SK-N-SH (cell line): ENCODE measurements around the gene DES. TPM values are rescaled to one million over a fixed set of nuclear protein-coding genes. Genes with fewer than 3 reads are reported as not detected.

Source experiments
- CTCF ChIA-PET: fragments of 300-600, 350-600 bp; formaldehyde crosslinking; extraction: SDS; loops from one replicate; lab custom pipeline; 2021; lab: Yijun Ruan, JAX
- POLR2A ChIA-PET: fragments of 350-600 bp; sonication (Branson Sonifier 250); formaldehyde crosslinking; extraction: SDS; loops from one replicate; lab custom pipeline; 2020; ENCODE audit warnings: antibody characterized with exemption, inconsistent platforms; lab: Yijun Ruan, JAX
- DNase-seq: peaks from one replicate; pipeline ENCODE4 v3.0.0; 2012
- H2AFZ ChIP-seq: fragments of 200-600 bp; sonication (generic); 2 replicates; pipeline ENCODE4 v1.8.1; 2016; ENCODE audit warnings: antibody characterized with exemption, mild to moderate bottlenecking, low read depth
- H3F3A ChIP-seq: fragments of 200-600 bp; sonication (generic); replicated peaks from 2 replicates; pipeline ENCODE3; 2016; ENCODE audit warnings: antibody characterized with exemption, mild to moderate bottlenecking; ENCODE audit not compliant: insufficient read depth
- H3K27ac ChIP-seq, 2 experiments: fragments of 200-500 bp in 1 of 2; fragments of 200-600 bp in 1 of 2; sonication (Bioruptor generic) in 1 of 2; sonication (generic), shearing (Covaris generic) in 1 of 2; 2 replicates each; pipeline versions ENCODE4 v1.5.1 to v1.6.1; 2014 to 2016; ENCODE audit warnings: low read depth in 2 of 2, inconsistent platforms in 1 of 2, low read length in 1 of 2, mild to moderate bottlenecking in 1 of 2, mixed read lengths in 1 of 2
- H3K27me3 ChIP-seq: fragments of 200-600 bp; sonication (generic), shearing (Covaris generic); 2 replicates; pipeline ENCODE4 v1.6.1; 2016; ENCODE audit warnings: mixed run types; ENCODE audit not compliant: insufficient read depth
- H3K36me3 ChIP-seq, 2 experiments: fragments of 200-500 bp in 1 of 2; fragments of 200-600 bp in 1 of 2; sonication (Bioruptor generic) in 1 of 2; sonication (generic) in 1 of 2; replicated peaks in 1 of 2; 2 replicates each; pipeline versions ENCODE3 to v1.5.1; 2014 to 2016; ENCODE audit warnings: low read length in 1 of 2, mild to moderate bottlenecking in 1 of 2; ENCODE audit not compliant: insufficient read depth in 2 of 2, control insufficient read depth in 1 of 2
- H3K4me1 ChIP-seq, 2 experiments: fragments of 200-500 bp in 1 of 2; fragments of 200-600 bp in 1 of 2; sonication (Bioruptor generic) in 1 of 2; sonication (generic), shearing (Covaris generic) in 1 of 2; 2 replicates each; pipeline versions ENCODE4 v1.5.1 to v1.6.1; 2014 to 2016; ENCODE audit warnings: low read depth in 1 of 2, low read length in 1 of 2, mixed run types in 1 of 2; ENCODE audit not compliant: insufficient read depth in 2 of 2, control insufficient read depth in 1 of 2
- H3K4me2 ChIP-seq: fragments of 200-600 bp; sonication (generic), shearing (Covaris generic); 2 replicates; pipeline ENCODE4 v1.6.1; 2017; ENCODE audit warnings: mixed run types
- H3K4me3 ChIP-seq, 2 experiments: fragments of 200-500 bp in 1 of 2; fragments of 200-600 bp in 1 of 2; sonication (Bioruptor generic) in 1 of 2; sonication (generic), shearing (Covaris generic) in 1 of 2; 2 replicates each; pipeline versions ENCODE4 v1.5.1 to v1.8.1; 2014 to 2016; ENCODE audit warnings: low read depth in 2 of 2, inconsistent platforms in 1 of 2, low read length in 1 of 2, mild to moderate bottlenecking in 1 of 2, mixed read lengths in 1 of 2, moderate library complexity in 1 of 2
- H3K79me2 ChIP-seq: fragments of 200-600 bp; sonication (generic); 2 replicates; pipeline ENCODE4 v1.8.1; 2017; ENCODE audit warnings: mild to moderate bottlenecking; ENCODE audit not compliant: insufficient read depth
- H3K9ac ChIP-seq: fragments of 200-600 bp; sonication (generic); 2 replicates; pipeline ENCODE4 v1.6.1; 2017; ENCODE audit warnings: mixed run types
- H3K9me2 ChIP-seq: fragments of 200-600 bp; sonication (generic); 2 replicates; pipeline ENCODE4 v1.6.1; 2017; ENCODE audit warnings: mixed run types
- H3K9me3 ChIP-seq: fragments of 200-600 bp; sonication (generic); 2 replicates; pipeline ENCODE4 v1.6.1; 2017; ENCODE audit warnings: mixed run types, mild to moderate bottlenecking, moderate library complexity
- H4K20me1 ChIP-seq: fragments of 200-600 bp; sonication (generic); 2 replicates; pipeline ENCODE4 v1.6.1; 2017; ENCODE audit warnings: mild to moderate bottlenecking, mixed run types; ENCODE audit not compliant: insufficient read depth
- EZH2phosphoT487 ChIP-seq: fragments of 200-600 bp; sonication (generic); IDR thresholded peaks from 2 replicates; pipeline ENCODE4 v1.6.1; 2017; ENCODE audit warnings: low read depth, mixed run types, mild to moderate bottlenecking, antibody characterized with exemption, moderate library complexity, borderline replicate concordance
- FOXJ3 ChIP-seq: sonication (generic); formaldehyde crosslinking; IDR thresholded peaks from 2 replicates; pipeline ENCODE4 v1.5.1; 2020; ENCODE audit warnings: mild to moderate bottlenecking, missing genetic modification reagents
- GATA2 ChIP-seq: sonication (generic); formaldehyde crosslinking; IDR thresholded peaks from 2 replicates; pipeline ENCODE4 v1.5.0; 2020; ENCODE audit warnings: mild to moderate bottlenecking, missing genetic modification reagents
- JUND ChIP-seq: IDR thresholded peaks from 2 replicates; pipeline ENCODE4 v1.4.0; 2012
- NFIC ChIP-seq: IDR thresholded peaks from 2 replicates; pipeline ENCODE4 v1.4.0; 2012; ENCODE audit warnings: borderline replicate concordance
- NRF1 ChIP-seq: IDR thresholded peaks from 2 replicates; pipeline ENCODE4 v1.6.1; 2012; ENCODE audit warnings: low read depth, mild to moderate bottlenecking, low read length
- POLR2AphosphoS5 ChIP-seq: IDR thresholded peaks from 2 replicates; pipeline ENCODE4 v1.6.1; 2012; ENCODE audit warnings: low read depth, low read length
- RAD21 ChIP-seq: IDR thresholded peaks from 2 replicates; pipeline ENCODE4 v1.6.1; 2012; ENCODE audit warnings: mild to moderate bottlenecking, low read length
- RCOR1 ChIP-seq: fragments of 150-350 bp; IDR thresholded peaks from 2 replicates; pipeline ENCODE4 v1.6.1; 2017; ENCODE audit warnings: antibody characterized with exemption, low read length
- SMC3 ChIP-seq: IDR thresholded peaks from 2 replicates; pipeline ENCODE4 v1.6.1; 2012; ENCODE audit warnings: low read depth, low read length, improper control_type of control experiment
- TAF1 ChIP-seq: IDR thresholded peaks from 2 replicates; pipeline ENCODE4 v1.6.1; 2012; ENCODE audit warnings: low read depth, mild to moderate bottlenecking, low read length, moderate library complexity, borderline replicate concordance
- TEAD4 ChIP-seq: IDR thresholded peaks from 2 replicates; pipeline ENCODE4 v1.4.0; 2012; ENCODE audit warnings: mild to moderate bottlenecking, borderline replicate concordance; ENCODE audit not compliant: insufficient read depth
- WGBS: methylation state at CpG from one replicate; pipeline ENCODE4 v1.1.6; 2017; ENCODE audit warnings: low lambda C conversion rate; 5-methylcytosine and 5-hydroxymethylcytosine counted together
- polyA plus RNA-seq, 3 experiments: library from polyadenylated mRNA; depleted of rRNA; stranded (reverse); fragments of >200 nt; gene quantifications; 2 replicates each; pipeline ENCODE4 v1.2.3, GENCODE V29; 2012
- TF ChIP-seq, protein P1 (sequence below): IDR thresholded peaks from 2 replicates; pipeline ENCODE4 v1.4.0; 2012; ENCODE audit warnings: low read depth, borderline replicate concordance
- TF ChIP-seq, protein P2 (sequence below): IDR thresholded peaks from 2 replicates; pipeline ENCODE4 v1.4.0; 2012; ENCODE audit warnings: low read depth, borderline replicate concordance
- TF ChIP-seq, protein P3 (sequence below): IDR thresholded peaks from 2 replicates; pipeline ENCODE4 v1.6.1; 2012; ENCODE audit warnings: mild to moderate bottlenecking, low read depth, low read length, moderate library complexity
- TF ChIP-seq, protein P4 (sequence below): IDR thresholded peaks from 2 replicates; pipeline ENCODE4 v1.4.0; 2012; ENCODE audit warnings: low read depth

DES gene
- polyA plus RNA-seq, 1 of the 3 experiments (the other 2 are of a cell fraction) = 0.21 TPM

DNA sequence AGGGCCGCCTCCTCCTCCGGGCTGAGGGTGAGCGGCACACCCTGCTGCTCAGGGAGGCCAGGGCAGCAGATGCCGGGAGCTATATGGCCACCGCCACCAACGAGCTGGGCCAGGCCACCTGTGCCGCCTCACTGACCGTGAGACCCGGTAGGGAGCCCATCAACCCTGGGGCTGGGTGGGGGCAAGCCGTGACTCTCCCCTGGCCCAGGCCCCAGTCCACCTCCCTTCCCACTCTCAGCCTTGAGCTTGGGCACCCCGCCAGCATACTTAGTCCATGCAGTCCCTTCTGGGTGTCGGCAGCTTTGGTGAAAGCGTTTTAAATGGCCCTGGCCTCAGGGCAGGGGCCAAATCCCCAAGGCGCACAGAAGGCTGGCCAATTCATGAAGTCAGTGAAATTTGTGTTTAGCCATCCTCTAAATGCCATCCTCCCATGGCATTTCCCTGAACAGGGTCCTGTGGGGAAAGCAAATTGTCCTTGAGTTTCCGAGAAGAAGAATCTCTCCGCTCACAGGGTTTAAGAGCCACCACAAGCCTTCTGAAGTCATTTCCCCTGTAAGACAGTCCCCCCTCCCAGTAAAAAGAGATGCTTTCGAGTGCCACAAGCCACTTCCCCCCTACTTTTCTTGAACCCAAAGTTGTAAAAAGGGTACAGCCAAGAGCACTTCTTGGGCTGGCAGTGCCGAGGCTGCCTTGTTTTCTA lies 33.6 kb downstream of the DES start:
- peak overlapping the region; percentile 72 for H3K4me2 ChIP-seq
- ChIA-PET CTCF (interaction anchor here (1.0 to 10.9 kb wide), 7 partner anchors 11 to 108 kb away, joined by 3 to 154 read pairs (median 11); a partner anchor contains a TSS), POLR2A (no interaction called here)
- no peak overlapping the region for H3K4me3 ChIP-seq
- H3K27ac ChIP-seq = peak overlapping the region; percentile 90 to 98
- peaks cover 29 to 35% of the 10 kb centered on the region in 2 experiments for H3K4me1 ChIP-seq
- H4K20me1 ChIP-seq = no peaks in the 10 kb centered on the region
- H2AFZ ChIP-seq = no peak overlapping the region
- peaks cover 29 to 47% of the 10 kb centered on the region in 2 experiments for H3K36me3 ChIP-seq
- peaks cover 20% of the 10 kb centered on the region for H3F3A ChIP-seq
- no peaks in the 10 kb centered on the region for H3K9me3 ChIP-seq
- H3K9me2 ChIP-seq = no peaks in the 10 kb centered on the region
- peak; percentile 62 for TF ChIP-seq NFIC
- TF ChIP-seq GATA2 (CRISPR knock-in tag) = no peak
- 74% methylated on average over 10 of the region's 18 CpGs for WGBS
- no peaks in the 10 kb centered on the region for H3K27me3 ChIP-seq
- DNase-seq = no peak
- no peak overlapping the region; the same call in 1 of the 2 replicates for H3K9ac ChIP-seq
- 0 out of 2 replicates have a peak, but pooled peaks cover 9% of the 10 kb centered on the region for H3K79me2 ChIP-seq

DNA sequence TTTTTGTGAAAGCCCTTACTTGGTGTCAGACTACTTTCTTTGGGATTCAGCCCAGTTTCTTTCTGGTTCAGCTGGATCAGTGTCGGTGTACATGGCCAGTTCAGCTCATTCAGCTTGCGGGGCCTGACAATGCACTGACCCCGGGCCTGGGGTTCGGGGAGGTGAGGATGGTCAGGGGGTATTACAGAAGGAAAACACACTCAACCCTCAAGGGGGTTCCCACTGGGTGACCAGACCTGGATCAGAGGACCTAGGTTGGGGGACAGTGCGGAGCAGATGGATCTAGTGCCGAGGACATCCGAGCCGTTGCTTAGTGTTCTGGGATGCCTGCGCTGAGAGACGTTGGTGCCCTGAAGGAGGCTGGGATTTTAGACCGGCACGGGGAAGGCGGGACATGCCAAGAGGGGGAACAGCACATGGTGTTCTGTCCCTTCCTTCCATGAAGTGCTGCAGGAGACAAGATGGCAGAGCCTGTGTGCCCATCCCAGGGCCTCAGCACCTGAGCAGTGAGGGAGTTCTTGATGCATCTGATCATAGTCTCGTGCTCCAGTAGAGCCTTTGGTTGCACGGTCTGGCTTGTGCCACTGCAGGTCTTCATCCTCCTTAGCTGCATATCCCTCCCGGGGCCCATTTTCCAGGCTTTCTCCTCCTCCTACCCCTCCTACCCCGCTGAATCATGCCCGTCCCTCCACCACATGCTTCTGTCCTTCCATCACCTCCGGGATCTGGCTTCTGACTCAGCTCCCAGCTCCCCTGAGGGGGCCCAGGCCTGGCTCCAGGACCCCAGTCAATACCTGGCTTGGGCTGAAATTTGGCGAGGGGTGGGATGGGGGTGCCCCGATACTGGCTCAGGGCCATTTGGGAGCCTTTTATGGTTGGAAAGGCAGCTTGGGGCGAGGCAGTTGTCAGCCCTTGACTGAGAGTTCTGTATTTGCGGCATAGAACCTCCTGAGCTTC lies 34.5 kb downstream of the DES start:
- ChIA-PET POLR2A (interaction anchor here (0.9 to 1.8 kb wide), 6 partner anchors 19 to 76 kb away, joined by 3 to 8 read pairs (median 4); partner anchors contain the start of gene GMPPA), CTCF (interaction anchor here (1.0 to 10.9 kb wide), 12 partner anchors 11 to 237 kb away, joined by 3 to 159 read pairs (median 10); partner anchors contain the start of gene STK11IP)
- H3K9me3 ChIP-seq = no peaks in the 10 kb centered on the region
- peak; percentile 63 for DNase-seq
- H3K4me1 ChIP-seq = peaks cover 29 to 35% of the 10 kb centered on the region in 2 experiments
- no peaks in the 10 kb centered on the region for H4K20me1 ChIP-seq
- 0 out of 2 replicates have a peak, but pooled peaks cover 9% of the 10 kb centered on the region for H3K79me2 ChIP-seq
- peak overlapping the region; percentile 56 for H3K9ac ChIP-seq
- H2AFZ ChIP-seq = no peak overlapping the region
- H3K4me2 ChIP-seq = peak overlapping the region; percentile 72
- H3K36me3 ChIP-seq = peaks cover 32 to 44% of the 10 kb centered on the region in 2 experiments
- H3K27me3 ChIP-seq = no peaks in the 10 kb centered on the region
- H3K4me3 ChIP-seq = no peak overlapping the region
- H3K27ac ChIP-seq = peak overlapping the region; percentile 90 to 98
- no peaks in the 10 kb centered on the region for H3K9me2 ChIP-seq
- peaks cover 20% of the 10 kb centered on the region for H3F3A ChIP-seq
- 43% methylated on average over 18 of the region's 23 CpGs for WGBS
- peak; percentile 84 for TF ChIP-seq TEAD4
- no peak for TF ChIP-seq FOXJ3 (CRISPR knock-in tag)
- TF ChIP-seq RAD21 = no peak
- TF ChIP-seq, protein P1, sequence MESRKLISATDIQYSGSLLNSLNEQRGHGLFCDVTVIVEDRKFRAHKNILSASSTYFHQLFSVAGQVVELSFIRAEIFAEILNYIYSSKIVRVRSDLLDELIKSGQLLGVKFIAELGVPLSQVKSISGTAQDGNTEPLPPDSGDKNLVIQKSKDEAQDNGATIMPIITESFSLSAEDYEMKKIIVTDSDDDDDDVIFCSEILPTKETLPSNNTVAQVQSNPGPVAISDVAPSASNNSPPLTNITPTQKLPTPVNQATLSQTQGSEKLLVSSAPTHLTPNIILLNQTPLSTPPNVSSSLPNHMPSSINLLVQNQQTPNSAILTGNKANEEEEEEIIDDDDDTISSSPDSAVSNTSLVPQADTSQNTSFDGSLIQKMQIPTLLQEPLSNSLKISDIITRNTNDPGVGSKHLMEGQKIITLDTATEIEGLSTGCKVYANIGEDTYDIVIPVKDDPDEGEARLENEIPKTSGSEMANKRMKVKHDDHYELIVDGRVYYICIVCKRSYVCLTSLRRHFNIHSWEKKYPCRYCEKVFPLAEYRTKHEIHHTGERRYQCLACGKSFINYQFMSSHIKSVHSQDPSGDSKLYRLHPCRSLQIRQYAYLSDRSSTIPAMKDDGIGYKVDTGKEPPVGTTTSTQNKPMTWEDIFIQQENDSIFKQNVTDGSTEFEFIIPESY = peak; percentile 55; the same call in 1 of the 2 replicates
- no peak for TF ChIP-seq SMC3
- TF ChIP-seq RCOR1 = no peak
- TF ChIP-seq, protein P2, sequence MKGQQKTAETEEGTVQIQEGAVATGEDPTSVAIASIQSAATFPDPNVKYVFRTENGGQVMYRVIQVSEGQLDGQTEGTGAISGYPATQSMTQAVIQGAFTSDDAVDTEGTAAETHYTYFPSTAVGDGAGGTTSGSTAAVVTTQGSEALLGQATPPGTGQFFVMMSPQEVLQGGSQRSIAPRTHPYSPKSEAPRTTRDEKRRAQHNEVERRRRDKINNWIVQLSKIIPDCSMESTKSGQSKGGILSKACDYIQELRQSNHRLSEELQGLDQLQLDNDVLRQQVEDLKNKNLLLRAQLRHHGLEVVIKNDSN = peak; percentile 49; the same call in 1 of the 2 replicates
- TF ChIP-seq POLR2AphosphoS5 = peak; percentile 58; the same call in 1 of the 2 replicates
- TF ChIP-seq JUND = peak; percentile 98
- TF ChIP-seq TAF1 = peak; percentile 57
- TF ChIP-seq NRF1 = no peak
- TF ChIP-seq, protein P3, sequence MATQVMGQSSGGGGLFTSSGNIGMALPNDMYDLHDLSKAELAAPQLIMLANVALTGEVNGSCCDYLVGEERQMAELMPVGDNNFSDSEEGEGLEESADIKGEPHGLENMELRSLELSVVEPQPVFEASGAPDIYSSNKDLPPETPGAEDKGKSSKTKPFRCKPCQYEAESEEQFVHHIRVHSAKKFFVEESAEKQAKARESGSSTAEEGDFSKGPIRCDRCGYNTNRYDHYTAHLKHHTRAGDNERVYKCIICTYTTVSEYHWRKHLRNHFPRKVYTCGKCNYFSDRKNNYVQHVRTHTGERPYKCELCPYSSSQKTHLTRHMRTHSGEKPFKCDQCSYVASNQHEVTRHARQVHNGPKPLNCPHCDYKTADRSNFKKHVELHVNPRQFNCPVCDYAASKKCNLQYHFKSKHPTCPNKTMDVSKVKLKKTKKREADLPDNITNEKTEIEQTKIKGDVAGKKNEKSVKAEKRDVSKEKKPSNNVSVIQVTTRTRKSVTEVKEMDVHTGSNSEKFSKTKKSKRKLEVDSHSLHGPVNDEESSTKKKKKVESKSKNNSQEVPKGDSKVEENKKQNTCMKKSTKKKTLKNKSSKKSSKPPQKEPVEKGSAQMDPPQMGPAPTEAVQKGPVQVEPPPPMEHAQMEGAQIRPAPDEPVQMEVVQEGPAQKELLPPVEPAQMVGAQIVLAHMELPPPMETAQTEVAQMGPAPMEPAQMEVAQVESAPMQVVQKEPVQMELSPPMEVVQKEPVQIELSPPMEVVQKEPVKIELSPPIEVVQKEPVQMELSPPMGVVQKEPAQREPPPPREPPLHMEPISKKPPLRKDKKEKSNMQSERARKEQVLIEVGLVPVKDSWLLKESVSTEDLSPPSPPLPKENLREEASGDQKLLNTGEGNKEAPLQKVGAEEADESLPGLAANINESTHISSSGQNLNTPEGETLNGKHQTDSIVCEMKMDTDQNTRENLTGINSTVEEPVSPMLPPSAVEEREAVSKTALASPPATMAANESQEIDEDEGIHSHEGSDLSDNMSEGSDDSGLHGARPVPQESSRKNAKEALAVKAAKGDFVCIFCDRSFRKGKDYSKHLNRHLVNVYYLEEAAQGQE = 0 out of 2 replicates have a peak, but pooled peaks have one; percentile 63
- TF ChIP-seq, protein P4, sequence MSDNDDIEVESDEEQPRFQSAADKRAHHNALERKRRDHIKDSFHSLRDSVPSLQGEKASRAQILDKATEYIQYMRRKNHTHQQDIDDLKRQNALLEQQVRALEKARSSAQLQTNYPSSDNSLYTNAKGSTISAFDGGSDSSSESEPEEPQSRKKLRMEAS = peak; percentile 92
- TF ChIP-seq EZH2phosphoT487 = no peak
